OCI-M2 (cell line): ENCODE measurements around the gene CD82.

ENCODE experiments used
- DNase-seq: peaks from one replicate; lab custom pipeline; 2025; ENCODE audit not compliant: unreplicated experiment; lab: John Stamatoyannopoulos, UW

CD82 gene

GRCh38 chr11:44574610-44575287, 9.3 kb downstream of the CD82 start:
- DNase-seq, result no peak

DNA sequence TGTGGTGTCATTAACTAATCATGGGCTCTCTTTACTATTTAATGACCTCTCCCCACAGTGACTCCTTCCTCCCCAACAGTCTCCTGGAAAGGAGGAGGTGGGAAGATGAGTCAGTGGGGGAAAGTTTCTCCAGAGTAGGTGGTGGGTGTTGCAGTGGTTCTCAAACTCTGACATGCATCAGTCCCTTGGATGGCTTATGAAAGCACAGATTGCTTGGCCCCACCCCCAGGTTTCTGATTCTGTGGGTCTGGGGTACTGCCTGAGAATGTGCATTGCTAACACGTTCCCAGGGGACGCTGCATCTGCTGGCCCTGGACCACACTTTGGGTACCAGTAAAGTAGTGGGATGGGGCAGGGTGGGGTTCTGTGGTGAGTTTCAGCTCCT, 9.8 kb downstream of the CD82 start:
- no peak for DNase-seq

- DNase-seq, result no peak
These were observed 10.5 kb downstream of the CD82 start for GRCh38 chr11:44575962-44576361.

DNA sequence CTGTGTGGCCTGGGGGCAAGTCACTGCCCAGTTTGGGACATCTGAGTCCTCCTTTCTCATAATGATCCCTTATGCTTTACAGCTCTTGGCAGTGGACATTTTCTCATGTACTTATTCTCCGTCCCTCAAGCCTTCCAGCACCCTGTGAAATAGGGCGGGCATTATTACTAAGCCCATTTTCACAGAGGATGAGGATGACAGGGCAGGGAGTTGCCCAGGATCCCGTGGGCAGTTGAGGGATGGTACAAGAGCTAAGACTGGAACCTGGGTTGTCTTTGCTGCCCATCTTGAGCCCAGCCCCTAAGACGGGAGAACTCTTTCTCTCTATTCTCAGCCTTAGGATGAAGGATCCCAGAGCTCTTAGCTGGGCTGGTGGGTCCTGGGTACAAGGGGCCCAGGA, 11.2 kb downstream of the CD82 start:
- no peak for DNase-seq

DNA sequence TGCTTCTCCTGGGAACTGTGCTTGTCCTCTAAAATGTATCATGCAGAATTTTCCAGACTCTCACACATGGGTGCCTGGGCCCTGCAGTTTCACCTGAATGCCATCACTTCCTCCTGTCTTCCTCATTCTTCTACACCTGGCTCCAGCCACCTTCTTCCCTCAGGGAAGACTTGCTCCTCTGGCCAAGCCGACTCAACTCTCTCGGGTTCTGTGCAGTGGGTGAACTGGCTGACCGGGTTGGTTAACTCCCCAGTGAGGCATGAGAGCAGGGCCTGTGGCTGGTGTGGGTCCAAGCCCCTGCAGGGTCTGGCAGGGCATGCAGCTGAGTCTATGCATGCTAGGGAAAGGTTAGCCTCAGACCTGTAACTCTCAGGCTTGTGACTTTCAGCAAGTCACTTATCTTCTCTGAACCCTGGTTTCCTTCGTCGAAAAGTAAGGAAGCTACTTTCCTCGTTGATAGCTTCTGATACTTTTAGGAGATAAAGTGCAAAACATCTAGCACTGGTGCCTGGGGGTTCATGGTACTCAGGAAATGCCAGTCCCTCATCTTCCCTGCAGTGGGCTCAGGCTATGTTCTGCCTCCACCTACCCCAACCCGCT, 11.9 kb downstream of the CD82 start:
- DNase-seq, result no peak

- no peak for DNase-seq
These were observed 12.8 kb downstream of the CD82 start for GRCh38 chr11:44578279-44578678.

DNA sequence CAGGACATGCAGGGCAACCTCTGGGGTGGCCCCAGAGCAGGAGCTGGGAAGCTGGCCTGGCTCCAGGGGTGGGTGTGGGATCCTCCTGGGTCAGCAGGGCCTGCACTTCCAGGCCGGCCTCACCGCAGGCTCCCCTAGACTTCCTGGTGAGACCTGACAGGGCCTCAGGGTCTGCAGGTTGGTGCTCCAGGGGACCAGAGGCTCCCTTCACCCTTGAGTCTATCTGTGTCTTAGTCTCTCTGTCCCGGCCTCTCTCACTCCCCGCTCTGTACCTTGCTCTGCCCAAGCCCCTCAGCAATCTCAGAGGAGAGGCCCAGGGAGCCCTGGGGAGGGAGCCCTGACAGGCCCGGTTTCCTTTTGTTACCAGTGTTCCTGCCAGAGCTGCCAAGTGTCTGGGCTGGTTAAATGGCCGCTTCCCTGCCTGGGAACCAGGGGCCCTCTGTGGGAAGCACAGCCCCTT, 13.9 kb downstream of the CD82 start:
- no peak for DNase-seq

- no peak for DNase-seq
These were observed 15.2 kb downstream of the CD82 start for GRCh38 chr11:44580701-44581100.

DNA sequence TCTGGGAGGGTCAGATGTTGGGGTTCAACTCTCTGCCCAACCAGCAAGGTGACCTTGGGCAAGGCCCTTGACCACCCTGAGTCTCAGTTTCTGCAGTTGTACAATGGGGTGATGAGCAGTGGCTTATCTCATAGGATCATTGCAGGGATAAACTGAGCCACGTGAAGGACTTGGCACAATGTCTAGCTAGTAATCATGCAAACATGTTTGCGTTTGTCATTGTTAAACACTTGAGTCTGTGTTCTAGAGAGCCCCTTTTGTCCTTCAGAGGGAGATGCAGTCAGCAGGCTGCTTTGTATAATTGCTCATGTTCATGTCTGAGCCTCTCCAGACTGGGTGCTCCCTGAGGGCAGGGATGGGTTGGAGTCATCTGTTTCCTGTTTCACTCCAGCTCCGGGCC, 15.8 kb downstream of the CD82 start:
- DNase-seq, result no peak

- DNase-seq, result no peak
These were observed 17.3 kb downstream of the CD82 start for GRCh38 chr11:44582641-44583352.

DNA sequence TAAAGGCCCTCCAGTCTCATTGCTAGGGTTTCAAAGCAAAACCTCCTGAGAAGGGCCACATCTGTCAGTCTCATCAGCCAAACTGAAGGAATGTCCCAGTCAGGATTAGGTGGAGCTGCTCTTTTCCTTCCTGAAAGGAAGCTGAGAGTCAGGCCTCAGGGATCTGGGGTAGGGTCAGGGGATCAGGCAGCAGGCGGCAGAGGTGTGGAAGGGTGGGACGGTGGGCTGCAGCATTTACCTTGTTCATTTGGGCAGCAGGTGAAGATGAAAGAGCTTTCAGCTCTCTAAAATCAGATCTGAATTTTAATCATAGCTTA, 17.8 kb downstream of the CD82 start:
- no peak for DNase-seq

DNA sequence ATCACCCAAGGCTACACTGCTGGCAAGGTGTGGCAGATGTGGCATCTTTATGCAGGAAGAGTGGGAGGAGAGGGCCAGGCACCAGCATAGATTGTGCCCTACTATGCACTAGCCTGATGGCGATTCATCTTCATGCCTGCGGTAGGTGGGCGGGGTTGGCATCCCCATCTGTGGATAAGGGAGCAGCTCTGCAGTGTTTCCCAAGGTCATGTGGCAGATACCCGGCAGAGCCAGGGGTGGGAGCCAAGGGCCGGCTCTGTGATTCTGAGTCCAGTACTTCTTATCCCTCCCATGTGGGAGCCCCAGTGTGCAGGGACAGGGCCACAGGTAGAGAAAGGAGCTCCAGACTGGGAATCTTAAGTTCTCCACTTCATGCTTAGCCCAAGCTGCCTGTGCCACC, 20.0 kb downstream of the CD82 start:
- no peak for DNase-seq

GRCh38 chr11:44589301-44589700, 23.8 kb downstream of the CD82 start:
- DNase-seq, result no peak

DNA sequence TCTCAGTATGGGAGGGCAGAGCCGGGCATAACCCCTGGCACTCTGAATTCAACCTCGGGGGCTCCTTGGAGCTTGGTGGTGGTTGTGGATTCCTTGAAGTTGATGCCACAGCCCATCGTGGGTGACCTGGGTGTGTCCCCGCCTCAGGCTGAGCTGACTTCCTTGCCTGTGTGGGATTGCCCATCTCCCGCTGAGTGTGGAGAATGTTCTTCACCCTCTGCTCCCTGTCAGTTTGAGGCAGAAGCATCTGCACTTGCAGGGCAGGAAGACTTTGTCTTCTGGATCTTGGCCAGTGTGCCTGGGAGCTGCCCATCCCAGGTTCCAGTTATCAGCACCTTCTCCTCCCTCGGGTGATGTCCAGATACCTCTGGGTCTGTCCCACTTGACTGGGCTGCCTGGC, 25.3 kb downstream of the CD82 start:
- DNase-seq, result no peak

DNA sequence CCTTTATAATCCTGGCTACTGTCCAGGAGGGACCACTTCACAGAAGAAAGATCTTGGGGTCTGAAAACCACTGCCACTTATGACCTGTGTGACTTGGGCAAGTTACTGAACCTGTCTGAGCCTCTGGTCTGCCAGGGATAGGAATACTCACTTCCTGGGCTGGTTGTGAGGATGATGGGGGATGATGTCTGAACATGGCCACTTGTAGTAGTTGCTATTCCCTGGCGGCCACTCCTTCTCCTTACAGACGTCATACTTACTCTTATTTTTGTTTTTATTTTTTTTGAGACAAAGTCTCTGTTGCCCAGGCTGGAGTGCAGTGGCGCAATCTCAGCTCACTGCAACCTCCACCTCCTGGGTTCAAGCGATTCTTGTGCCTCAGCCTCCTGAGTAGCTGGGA, 26.1 kb downstream of the CD82 start:
- DNase-seq, result no peak

- no peak for DNase-seq
These were observed 26.9 kb downstream of the CD82 start for GRCh38 chr11:44592125-44592940.

- DNase-seq, result no peak
These were observed 27.8 kb downstream of the CD82 start for GRCh38 chr11:44593251-44593650.

DNA sequence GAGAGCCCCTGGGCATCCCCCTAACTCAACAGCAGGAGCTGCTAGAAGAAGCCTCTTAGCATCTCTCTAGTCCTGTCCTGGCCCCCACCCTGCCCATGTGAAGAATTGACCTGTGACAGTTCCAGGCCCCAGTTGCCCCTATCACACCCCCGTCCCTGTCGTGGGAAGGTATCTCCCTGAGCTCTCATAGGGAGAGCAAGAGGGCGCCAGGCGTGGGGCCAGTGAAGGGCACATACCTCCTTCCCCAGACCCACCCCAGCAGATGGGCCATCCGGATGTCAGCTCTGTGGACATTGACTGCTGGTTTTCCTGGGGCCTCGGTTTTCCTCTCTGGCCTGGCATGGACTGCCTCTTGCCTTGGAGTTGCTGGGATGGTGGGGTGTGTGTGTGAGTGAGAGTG, 29.5 kb downstream of the CD82 start:
- DNase-seq, result no peak

DNA sequence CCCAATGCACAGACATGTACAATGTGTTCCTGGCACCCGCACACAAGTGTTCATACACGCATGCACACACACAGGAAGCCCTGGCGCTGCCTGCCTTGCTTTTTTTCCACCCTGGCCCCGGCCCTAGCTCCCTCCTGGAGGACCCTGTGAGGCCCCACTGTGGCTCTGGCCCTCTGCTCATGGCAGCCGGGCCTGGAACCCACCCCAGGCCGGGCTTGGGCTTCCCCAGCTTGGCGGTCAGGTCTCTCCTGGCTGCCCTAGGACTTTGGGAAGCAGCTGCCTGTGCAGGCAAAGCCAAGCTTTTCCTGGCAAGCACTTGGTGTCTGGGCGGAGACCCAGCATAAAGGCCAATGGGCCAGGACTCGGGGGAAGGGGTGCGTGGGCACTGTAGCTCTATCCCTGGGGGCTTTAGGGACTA, 30.5 kb downstream of the CD82 start:
- no peak for DNase-seq

DNA sequence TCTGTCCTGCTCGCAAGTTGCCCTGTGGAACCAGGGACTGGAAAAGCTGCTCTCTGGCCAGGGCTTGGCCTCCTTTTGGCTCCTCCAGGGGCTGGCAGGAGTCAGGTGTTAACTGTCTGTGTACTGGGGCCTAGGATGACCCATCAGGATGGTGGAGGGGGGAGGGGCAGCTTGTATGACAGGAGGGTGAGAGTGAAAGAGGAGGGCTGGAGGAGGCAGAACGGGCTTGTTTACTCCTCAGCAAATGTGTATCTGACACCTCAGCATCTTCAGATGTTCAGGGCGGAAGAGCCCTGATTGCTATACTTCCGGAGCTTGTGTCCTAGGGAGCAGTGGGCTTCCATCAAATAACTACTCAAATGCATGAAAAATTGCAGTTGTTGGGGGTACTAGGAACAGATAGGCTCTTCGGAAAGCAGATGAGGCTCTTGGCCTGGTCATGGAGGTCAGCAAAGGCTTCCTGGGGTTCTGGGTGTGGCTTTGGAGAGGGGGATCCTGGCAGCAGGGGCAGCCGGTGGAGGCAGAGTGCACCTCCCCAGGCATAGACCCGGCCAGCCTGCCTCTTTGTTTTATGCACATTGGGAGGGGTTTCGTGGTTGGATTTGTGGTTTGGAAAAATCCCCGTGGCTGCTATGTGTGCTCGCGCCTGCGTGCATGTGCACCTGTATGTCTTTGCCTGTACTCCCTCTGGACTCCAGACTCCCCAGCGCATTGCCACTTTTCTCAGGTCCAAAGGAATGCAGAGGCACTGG, 31.2 kb downstream of the CD82 start:
- no peak for DNase-seq
